ENCODE measurements around the gene USHBP1. TPM values are rescaled to one million over a fixed set of nuclear protein-coding genes. Genes with fewer than 3 reads are reported as not detected.

The USHBP1 gene
- total RNA-seq, 1 donor from 2014 or later, result not detected

DNA sequence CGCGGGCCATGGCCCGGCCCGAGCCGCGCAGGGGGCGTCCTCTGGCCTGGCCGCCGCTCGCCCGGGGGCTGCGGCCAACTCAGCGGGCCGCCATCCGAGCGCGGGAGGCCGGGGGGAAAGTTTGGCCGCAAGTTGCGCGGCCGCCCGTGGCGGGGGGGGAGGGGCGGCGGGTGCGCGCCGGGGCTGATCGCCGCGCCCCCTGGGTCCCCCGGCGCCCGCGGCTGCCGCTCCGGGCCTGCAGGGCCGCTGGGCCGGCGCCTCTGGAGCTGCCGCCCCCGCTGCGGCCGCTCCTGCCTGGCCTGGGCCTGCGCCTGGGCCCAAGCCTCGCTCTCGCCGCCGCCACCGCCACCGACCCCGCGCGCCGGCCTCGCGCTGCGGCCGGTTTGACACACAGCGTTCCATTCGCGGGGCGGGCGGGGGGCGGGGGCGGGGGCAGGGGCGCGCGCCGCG is 19.0 kb downstream of the USHBP1 start, which contains the start of gene NR2F6:
TSS of gene NR2F6 (minus strand) at position 385 of the 450 bp plus-strand sequence. CDS start 699 bp downstream, outside the sequence.
- DNase-seq (ENCODE audit: low read depth) (no peak), FAIRE-seq (no peak)
- TF ChIP-seq CTCF (IDR thresholded peaks at IDR 0.05; ENCODE audit: insufficient read depth, low read length, severe bottlenecking), result no peak
- peaks cover 1% of the 10 kb centered on the region for H3K36me3 ChIP-seq (ENCODE audit: control insufficient read depth, insufficient read depth, low read length)
- H3K27me3 ChIP-seq (ENCODE audit: control insufficient read depth, insufficient read depth, low read length), result no peaks in the 10 kb centered on the region
- H3K4me3 ChIP-seq (ENCODE audit: low read depth, low read length), result peak within 1 kb of the TSS; percentile 78

DNA sequence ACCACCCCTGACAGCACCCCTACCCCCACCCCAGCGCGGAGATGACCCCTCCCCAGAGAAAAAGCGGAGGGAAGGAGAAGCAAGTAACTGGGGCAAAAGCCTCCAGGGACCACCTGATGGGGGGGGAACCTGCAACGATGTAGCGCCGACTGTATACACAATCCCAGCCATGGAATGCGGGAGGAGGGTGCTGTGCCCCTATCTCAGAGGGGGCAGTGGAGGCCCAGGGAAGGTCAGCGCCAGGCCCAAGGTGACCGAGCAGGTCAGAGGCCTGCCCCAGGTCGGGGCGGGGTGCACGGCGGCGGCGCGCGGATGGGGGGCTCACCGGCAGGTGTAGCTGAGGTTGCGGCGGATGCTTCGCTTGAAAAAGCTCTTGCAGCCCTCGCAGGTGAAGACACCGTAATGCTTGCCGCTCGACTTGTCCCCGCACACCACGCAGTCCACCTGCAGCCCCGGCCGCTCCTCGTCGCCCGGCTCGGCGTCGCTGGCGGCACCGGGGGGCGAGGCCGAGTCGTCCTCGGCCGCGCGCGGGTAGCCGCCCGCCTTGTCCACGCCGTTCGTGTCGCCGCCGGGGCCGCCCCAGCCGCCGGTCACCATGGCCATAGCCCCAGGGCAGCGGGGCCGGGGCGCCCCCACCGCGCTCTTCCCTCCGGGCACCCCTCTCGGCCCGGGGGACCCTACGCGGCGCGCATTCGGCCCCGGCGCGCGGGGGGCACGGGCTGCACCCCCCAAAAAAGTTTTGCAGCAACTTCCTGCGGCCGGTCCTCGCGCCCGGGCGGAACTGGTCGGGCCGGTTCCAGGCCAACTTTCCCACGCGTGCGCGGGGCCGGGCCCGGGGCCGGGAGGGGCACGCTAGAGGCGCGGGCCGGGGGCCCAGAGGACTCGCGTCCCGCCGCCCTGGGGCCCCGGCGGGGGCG is 19.7 kb downstream of the USHBP1 start:
- no peaks in the 10 kb centered on the region for H3K27me3 ChIP-seq (ENCODE audit: control insufficient read depth, insufficient read depth, low read length)
- peaks cover 6% of the 10 kb centered on the region for H3K36me3 ChIP-seq (ENCODE audit: control insufficient read depth, insufficient read depth, low read length)
- FAIRE-seq (no peak), DNase-seq (ENCODE audit: low read depth) (no peak)
- no peak for TF ChIP-seq CTCF (IDR thresholded peaks at IDR 0.05; ENCODE audit: insufficient read depth, low read length, severe bottlenecking)
- H3K4me3 ChIP-seq (ENCODE audit: low read depth, low read length), result peak overlapping the region; percentile 78

- peak overlapping the region; percentile 78 for H3K4me3 ChIP-seq (ENCODE audit: low read depth, low read length)
- no peak for FAIRE-seq
- peaks cover 6% of the 10 kb centered on the region for H3K36me3 ChIP-seq (ENCODE audit: control insufficient read depth, insufficient read depth, low read length)
- no peak for DNase-seq (ENCODE audit: low read depth)
- H3K27me3 ChIP-seq (ENCODE audit: control insufficient read depth, insufficient read depth, low read length), result no peaks in the 10 kb centered on the region
- no peak for TF ChIP-seq CTCF (IDR thresholded peaks at IDR 0.05; ENCODE audit: insufficient read depth, low read length, severe bottlenecking)
These were observed 20.5 kb downstream of the USHBP1 start for GRCh38 chr19:17243830-17244617.

GRCh38 chr19:17243211-17243829 is 21.2 kb downstream of the USHBP1 start:
- no peak for TF ChIP-seq CTCF (IDR thresholded peaks at IDR 0.05; ENCODE audit: insufficient read depth, low read length, severe bottlenecking)
- Histone ChIP-seq H3K36me3 (ENCODE audit: control insufficient read depth, insufficient read depth, low read length) (peaks cover 8% of the 10 kb centered on the region), H3K27me3 (ENCODE audit: control insufficient read depth, insufficient read depth, low read length) (no peaks in the 10 kb centered on the region), H3K4me3 (ENCODE audit: low read depth, low read length) (peak overlapping the region; percentile 78)
- no peak for DNase-seq (ENCODE audit: low read depth)
- FAIRE-seq, result no peak

GRCh38 chr19:17242431-17243208 is 21.9 kb downstream of the USHBP1 start:
- H3K4me3 ChIP-seq (ENCODE audit: low read depth, low read length), result peak overlapping the region; percentile 1
- H3K36me3 ChIP-seq (ENCODE audit: control insufficient read depth, insufficient read depth, low read length), result peaks cover 11% of the 10 kb centered on the region
- no peak for DNase-seq (ENCODE audit: low read depth)
- H3K27me3 ChIP-seq (ENCODE audit: control insufficient read depth, insufficient read depth, low read length), result no peaks in the 10 kb centered on the region
- TF ChIP-seq CTCF (IDR thresholded peaks at IDR 0.05; ENCODE audit: insufficient read depth, low read length, severe bottlenecking), result no peak
- no peak for FAIRE-seq

All from bronchial epithelial cell (primary cell).